NCI-H446 (cell line): ENCODE measurements around the gene ST3GAL2.
A peak's percentile ranks its signal among the peaks of the same experiment; 100 is the strongest.

Experiments
- DNase-seq, 2 experiments: peaks; one replicate each; lab custom pipeline; 2025; lab: John Stamatoyannopoulos, UW

Gene ST3GAL2

DNA sequence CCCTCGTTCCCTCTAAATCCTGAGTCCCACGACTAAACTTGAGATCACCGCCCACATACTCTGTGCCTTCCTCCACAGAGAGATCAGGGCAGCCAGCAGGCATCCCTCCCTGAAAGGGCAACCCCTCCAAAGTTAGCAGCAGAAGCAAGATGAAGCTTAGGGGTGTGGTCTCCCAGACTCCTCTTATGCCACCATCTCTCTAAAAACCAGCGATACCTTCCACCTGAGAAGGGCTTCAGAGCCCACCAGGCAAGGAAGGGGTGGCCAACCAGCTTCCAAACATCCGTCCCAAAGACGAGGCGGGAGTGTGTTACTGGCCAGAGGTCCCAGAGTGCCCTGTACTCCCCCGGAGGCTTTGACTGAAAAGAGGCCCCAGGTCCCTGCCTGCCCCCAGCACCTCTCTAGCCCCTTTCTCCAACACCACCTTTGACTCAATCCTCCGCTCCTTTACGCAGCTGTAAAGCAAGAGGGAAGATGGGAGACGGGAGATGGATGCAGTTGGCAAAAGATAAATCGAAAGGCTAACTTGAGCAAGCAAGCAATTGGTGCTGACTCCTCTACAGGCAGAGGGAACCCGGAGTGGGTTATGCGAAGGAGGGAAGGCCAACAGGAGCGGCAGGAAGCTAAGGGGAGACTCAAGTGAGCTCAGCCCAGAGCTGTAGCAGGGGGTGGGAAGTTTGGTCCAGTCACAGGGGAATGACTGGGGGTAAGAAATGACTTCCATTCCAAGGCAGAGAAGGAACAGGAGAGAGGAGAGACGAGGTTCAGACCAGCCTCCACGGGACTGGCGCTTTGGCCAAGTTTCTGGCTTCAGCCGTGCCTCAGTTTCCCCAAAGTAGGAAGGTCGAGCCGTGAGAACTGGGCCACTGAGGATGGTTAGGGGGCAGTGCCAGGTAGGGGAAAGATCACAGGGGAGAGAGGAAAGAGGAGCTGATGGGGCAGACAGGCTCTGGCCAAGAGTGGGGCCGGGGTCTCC is 1.0 kb downstream of the ST3GAL2 start:
- peak in 1 of 2 experiments; percentile 3 for DNase-seq

- peak in 1 of 2 experiments; percentile 33 for DNase-seq
Observed at GRCh38 chr16:70437017-70437581, 1.8 kb downstream of the ST3GAL2 start.

- DNase-seq, result no peak
Observed at GRCh38 chr16:70434484-70435260, 4.2 kb downstream of the ST3GAL2 start.

DNA sequence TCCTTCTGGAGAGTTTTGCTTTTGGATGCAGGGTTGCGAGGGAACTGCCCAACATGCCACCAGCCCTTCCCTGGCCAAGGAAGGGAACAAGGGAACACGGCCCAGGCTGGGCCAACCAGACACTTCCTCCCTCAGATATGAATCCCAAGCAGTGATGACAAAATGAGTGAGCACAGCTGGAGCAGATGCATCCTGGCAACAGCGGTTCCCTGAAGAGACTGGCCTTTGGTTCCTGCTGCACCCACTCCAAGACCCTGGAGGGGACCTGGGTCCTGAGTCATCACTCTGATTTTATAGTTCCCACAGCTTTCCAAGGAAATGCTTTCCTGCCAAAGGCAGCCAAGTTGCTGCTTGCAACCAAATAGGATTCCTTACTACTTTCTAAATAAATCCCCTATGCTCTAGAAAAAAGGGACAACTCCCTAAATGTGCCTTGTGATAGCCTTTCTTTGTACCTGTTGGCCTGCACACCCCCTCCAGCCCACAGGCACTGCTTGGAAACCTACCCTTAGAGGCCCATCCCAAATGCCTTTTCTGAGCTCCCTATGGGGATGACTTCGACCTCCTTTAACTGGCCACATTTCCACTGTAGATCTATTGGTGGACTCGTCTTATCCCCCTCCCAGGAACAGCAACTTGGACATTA is 5.3 kb downstream of the ST3GAL2 start:
- DNase-seq, result peak in 1 of 2 experiments; percentile 4

GRCh38 chr16:70432723-70433457 is 6.0 kb downstream of the ST3GAL2 start:
- DNase-seq, result no peak

GRCh38 chr16:70432356-70432722 is 6.6 kb downstream of the ST3GAL2 start:
- DNase-seq, result no peak

DNA sequence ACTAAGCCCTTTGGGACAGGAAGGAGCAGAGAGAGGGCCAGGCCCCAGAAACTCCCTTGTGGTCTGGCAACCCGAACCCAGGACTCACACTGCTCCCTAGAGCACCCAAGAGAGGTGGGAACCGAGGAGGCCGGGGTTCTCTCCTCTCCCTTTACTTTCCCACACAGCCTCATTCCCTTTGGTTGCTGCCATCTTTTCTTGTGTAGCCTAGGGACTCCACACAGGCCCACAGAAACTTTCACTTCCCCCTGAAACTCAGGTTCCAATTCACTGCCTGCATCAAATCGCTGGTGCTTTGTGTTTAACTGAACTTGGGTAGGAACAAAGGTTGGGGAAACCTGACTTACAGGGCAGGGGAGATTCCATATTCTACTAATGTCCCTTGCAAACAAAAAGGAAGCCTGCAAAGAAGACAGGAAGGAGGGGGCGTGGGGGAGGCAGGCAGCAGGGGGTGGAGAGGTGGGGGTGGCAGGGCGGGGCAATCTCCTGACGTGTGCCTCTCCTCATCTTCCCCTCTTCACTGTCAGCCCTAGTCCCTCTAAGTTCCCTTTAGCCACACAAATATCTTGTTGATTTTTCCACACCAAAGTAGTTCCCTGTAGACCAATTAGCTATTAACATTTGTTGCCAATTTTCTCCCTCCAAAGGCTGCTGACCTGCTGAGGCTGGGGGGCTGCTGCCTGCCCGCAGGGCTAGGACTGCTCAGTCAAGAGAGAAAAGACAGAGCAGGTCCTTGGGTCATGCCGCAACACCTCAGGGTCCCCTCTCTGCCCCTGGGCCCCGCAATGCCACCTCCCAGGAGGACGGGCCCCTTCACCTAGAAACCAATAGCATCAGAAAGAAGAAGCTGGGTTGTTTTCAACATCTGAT is 8.0 kb downstream of the ST3GAL2 start:
- DNase-seq, result no peak

GRCh38 chr16:70429888-70430666 is 8.8 kb downstream of the ST3GAL2 start:
- peak in 1 of 2 experiments; percentile 14 for DNase-seq

DNA sequence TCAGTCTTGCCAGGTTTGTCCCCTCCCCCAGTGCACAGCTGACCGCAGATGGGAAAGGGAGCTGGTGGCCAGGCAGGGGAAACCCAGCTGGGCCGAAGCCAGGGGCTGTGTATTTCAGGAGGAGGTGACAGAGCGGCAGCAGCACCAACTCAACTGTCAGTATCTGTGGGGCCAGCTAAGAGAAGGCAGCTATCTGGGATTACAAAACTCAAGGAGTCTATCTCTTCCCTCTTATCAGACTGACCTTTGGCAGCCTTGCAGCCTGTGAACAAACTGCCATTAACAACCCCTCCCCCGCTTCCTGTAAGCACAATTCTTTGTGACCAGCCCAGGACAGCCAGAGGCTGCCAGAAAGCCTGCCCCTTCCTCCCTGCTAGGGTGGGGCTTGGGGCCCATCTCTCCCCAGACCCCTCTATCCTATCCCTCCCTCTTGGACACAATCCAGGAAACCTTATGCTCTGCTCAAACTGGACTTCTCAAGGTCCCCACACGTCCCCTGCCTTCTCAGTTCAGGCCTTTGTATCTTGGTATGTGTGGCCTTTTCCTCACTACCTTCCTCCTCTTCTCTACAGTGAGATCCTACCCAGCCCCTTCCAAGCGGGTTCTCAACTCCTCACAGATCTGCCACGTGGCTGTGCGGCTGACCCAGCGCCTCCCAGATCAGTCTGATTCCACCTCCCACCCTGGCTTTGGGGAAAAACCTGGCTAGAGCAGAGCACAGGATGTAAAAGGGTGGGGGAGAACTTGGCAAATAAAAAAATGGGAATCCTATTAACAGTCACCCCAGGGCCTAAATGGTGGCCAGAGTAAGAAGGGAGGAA is 10.5 kb downstream of the ST3GAL2 start:
- peak; percentile 1 to 59 for DNase-seq

DNA sequence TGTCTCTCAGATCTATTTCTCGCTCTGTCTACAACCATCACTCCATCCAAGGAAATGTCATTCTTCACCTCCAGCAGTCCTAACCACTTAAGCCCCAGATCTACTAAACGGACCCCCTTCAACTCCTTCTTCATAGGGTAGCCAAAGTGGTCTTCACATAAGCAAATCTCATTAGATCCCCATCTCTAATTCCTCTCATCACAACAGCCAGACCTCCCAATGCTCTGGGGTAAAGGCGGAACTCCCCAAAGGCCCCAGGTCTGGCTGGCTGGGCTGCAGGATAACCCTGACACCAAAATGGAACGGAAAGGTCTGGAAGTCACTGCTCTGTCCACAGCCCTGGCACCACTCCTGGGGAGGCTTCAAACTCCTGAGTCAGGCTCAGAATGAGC is 11.1 kb downstream of the ST3GAL2 start:
- no peak for DNase-seq

DNA sequence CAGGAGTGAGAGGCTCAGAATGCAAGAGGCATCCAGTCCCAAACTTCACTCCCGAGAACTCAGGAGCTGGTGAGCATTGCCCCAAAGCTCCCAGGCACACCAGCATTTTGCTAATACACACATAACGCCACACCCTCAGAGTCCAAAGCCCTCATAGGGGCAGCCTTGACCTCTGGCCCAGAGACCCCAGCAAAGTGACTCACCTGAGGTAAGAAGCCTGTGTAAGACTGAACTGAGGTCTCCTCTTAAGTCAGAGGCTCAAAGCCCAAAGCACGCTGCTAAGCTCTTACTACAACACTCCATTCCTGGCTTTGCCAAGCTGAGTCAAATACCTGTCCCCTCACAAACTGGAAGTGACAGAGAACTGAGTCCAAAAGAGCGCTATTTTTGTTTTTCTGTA is 16.4 kb downstream of the ST3GAL2 start:
- no peak for DNase-seq

DNA sequence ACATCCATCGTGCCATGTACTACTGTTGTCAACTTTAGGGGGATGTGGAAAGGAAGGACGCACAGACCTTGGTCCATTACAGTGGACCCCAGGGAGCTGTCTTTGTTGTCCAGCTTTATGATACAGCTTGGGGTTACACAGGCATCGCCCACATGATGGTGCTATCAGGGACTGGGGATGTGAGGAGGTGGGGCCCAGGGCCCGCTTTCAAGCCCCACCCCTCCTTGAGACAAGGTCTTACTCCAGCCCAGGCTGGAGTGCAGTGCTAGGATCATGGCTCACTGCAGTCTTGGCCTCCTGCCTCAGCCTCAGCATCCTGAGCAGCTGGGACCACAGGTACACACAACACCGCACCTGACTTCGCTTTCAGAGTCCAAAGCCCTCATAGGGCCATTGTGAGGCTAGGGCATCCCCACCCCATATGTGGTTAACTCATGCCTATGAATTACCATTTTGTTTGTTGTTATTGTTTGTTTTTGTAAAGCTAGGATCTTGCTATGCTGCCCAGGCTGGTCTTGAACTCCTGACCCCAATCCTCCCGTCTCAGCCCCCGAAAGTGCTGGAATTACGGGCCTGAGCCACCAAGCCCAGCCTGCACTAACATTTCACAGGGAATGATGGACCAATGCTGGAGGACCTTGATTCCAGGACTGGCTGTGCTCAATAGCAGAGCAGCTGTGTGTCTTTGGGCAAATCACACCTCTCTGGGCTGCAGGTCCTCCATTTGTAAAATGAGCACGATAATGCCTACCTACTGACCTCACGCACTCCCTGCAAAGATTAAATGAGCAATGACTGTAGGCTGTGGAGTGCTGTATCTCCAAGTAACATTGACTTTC is 17.2 kb downstream of the ST3GAL2 start:
- DNase-seq, result no peak

DNA sequence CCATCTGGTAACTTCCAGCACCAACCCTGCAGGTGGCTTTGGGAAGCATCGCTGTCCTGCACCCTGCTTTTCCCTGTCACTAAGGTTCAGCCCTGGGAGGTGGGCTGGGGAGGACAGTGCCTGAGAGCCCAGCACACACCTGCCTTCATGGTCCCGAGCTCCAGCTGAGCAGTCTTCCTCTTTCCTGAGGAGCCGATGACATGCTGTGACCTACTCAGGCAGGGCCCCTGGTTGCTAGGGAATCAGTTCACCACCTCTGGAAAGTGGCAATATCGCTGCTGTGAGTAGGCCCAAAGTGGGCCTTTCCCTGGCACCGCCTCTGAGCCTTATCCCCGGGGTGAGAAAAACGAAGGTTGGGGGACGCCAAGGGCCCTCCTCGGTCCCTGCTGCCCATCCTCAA is 17.9 kb downstream of the ST3GAL2 start:
- no peak for DNase-seq

DNA sequence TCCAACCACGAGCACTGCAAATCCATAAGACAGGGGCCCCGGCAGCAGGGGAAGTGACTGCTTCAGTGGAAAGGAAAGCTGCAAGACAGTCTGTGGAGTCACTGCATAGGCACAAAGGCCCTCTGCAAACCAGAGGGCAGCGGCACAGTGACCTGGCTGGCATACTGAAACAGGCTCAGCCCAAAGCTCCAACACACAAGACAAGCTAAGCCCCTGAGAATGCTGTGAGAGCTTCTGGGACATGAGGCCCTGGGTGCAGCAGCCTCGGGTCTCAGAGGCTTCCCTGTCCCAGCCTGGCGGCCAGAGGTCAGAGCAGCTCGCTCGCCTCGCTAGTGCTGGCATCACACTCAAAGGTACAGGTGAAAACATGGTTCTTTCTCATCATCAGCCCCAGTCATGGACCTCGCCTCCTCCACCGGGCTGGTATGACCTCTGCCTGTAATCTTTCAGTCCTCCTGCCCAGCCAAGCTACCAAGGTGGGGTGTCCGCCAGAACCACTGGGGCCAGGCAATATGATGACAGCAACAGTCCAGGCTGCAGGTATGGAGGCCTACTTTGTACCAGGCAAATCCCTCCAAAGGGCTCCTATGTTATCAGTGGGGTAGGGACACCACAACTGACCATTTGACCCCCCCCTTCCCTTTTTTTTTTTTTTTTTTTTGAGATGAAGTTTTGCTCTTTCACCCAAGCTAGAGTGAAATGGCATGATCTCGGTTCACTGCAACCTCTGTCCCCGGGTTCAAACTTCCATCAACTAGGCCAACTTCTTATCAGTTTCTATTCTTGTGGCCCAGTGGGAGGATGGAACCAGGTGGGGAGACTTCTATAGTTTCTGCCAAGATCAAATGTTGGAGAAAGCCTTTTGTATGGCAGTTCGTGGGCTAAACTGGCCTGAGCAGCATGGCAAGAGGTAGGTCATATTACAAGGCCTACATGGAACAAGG is 19.2 kb downstream of the ST3GAL2 start:
- DNase-seq, result no peak

DNA sequence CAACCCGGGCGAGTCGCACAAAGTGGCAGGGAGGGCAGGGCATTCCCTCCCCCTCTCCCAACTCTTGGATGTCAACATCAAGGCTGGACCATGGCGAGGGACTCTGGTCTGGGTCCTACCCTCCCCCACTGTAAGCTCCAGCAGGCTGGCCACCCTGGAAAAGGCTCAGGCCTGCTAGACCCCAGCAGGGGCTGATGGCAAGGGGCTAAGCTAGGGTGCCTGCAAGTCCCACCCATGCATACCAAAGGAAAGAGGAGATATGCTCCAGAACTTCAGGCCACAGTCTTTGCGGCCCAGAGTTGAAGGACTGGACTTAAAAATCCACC is 19.9 kb downstream of the ST3GAL2 start:
- DNase-seq, result no peak

DNA sequence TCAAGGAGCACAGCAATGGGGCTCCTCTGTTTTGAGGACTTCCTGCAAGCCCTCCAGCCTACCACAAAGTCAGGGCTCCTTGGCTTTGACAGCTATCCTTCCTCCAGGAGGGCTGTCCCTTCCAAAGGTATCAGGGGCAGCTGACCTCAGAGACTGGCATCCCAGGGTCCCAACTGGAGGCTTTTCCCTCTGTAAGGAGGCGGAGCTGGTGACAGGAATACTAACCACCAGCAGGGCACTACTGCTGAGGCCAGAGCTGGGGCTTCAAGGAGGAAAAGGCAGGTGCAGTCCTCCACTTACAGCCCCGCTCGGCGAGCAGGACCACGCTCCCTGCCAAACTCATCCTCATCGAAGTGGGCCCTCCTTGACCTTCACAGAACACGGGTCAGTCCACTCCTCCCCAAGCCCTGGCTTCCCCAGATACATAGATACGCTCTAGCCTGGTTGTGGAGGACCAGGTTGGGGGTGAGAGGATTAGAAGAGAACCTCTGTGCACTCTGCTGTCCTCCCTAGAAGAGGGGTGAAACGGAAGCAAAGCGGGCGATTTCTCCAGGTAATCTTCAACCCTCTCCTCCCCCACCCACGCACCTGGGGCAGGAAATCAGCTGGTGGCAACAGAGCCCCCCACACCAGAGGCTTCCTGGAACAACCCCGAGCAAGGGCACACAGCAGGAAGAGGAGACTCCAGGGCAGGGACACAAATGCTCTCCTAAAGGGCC is 20.5 kb downstream of the ST3GAL2 start:
- DNase-seq, result no peak
